Suppressor macrophage treated with lipopolysaccharide for 4 hours (primary cell): Measurements from ENCODE around the gene GAS7.
A peak's percentile ranks its signal among the peaks of the same experiment; 100 is the strongest.

Experiments
- DNase-seq: peaks from one replicate; pipeline ENCODE4 v3.0.0-alpha.2; 2020

Gene GAS7

GRCh38 chr17:10198509-10199249 is at the start of gene GAS7:
Gene GAS7 (minus strand): TSS chr17:10198606.
- DNase-seq: peak; percentile 76

GRCh38 chr17:10247810-10248209 is 49.4 kb upstream of the GAS7 start:
- no peak for DNase-seq

- no peak for DNase-seq
Measured at GRCh38 chr17:10243883-10244844, 45.8 kb upstream of the GAS7 start.

- no peak for DNase-seq
Measured at GRCh38 chr17:10241781-10242180, 43.4 kb upstream of the GAS7 start.

GRCh38 chr17:10238661-10239060 is 40.3 kb upstream of the GAS7 start:
- no peak for DNase-seq

- DNase-seq: no peak
Measured at GRCh38 chr17:10234033-10234432, 35.6 kb upstream of the GAS7 start.

- DNase-seq: peak; percentile 68
Measured at GRCh38 chr17:10233161-10233560, 34.8 kb upstream of the GAS7 start.

GRCh38 chr17:10229181-10229580 is 30.8 kb upstream of the GAS7 start:
- peak; percentile 61 for DNase-seq

- peak; percentile 47 for DNase-seq
Measured at GRCh38 chr17:10226930-10227695, 28.7 kb upstream of the GAS7 start.

GRCh38 chr17:10224582-10225195 is 26.3 kb upstream of the GAS7 start:
- DNase-seq: peak; percentile 67

GRCh38 chr17:10219193-10219592 is 20.8 kb upstream of the GAS7 start:
- no peak for DNase-seq

- DNase-seq: peak; percentile 84
Measured at GRCh38 chr17:10217916-10218315, 19.5 kb upstream of the GAS7 start.

GRCh38 chr17:10216213-10216938 is 18.0 kb upstream of the GAS7 start:
- no peak for DNase-seq

- DNase-seq: no peak
Measured at GRCh38 chr17:10215286-10215685, 16.9 kb upstream of the GAS7 start.

- peak; percentile 50 for DNase-seq
Measured at GRCh38 chr17:10211666-10212065, 13.3 kb upstream of the GAS7 start.

GRCh38 chr17:10210151-10210574 is 11.8 kb upstream of the GAS7 start:
- no peak for DNase-seq

GRCh38 chr17:10208604-10209193 is 10.3 kb upstream of the GAS7 start:
- peak; percentile 46 for DNase-seq

GRCh38 chr17:10207153-10207552 is 8.7 kb upstream of the GAS7 start:
- DNase-seq: no peak

- DNase-seq: peak; percentile 45
Measured at GRCh38 chr17:10205549-10206185, 7.3 kb upstream of the GAS7 start.

GRCh38 chr17:10201680-10202079 is 3.3 kb upstream of the GAS7 start:
- DNase-seq: no peak

- DNase-seq: no peak
Measured at GRCh38 chr17:10200645-10201044, 2.2 kb upstream of the GAS7 start.
